GM23338 (cell line): ENCODE results near the gene APBA2. TPM values are rescaled to one million over a fixed set of nuclear protein-coding genes. Genes with fewer than 3 reads are reported as not detected.

Source experiments
- ATAC-seq: fragments of 200-7000 bp; cut with Tn5 transposase; 3 replicates; pipeline ENCODE4 v1.9.1; 2020
- DNase-seq: peaks from one replicate; pipeline ENCODE4 v3.0.0-alpha.2; 2015; ENCODE audit warnings: low spot score
- H2AFZ ChIP-seq: fragments of 200-600 bp; sonication (generic); 2 replicates; pipeline ENCODE4 v1.8.0; 2016; ENCODE audit warnings: antibody characterized with exemption, mild to moderate bottlenecking, moderate library complexity
- H3F3A ChIP-seq: fragments of 200-600 bp; sonication (generic); replicated peaks from 2 replicates; pipeline ENCODE4 v1.8.0; 2017; ENCODE audit warnings: antibody characterized with exemption, mixed run types, low read depth
- H3K27ac ChIP-seq: fragments of 200-600 bp; sonication (generic); 2 replicates; pipeline ENCODE4 v1.6.1; 2016; ENCODE audit warnings: low read depth
- H3K27me3 ChIP-seq: fragments of 200-600 bp; sonication (generic); 2 replicates; pipeline ENCODE4 v1.8.0; 2016; ENCODE audit warnings: mild to moderate bottlenecking, mixed run types, moderate library complexity; ENCODE audit not compliant: insufficient read depth
- H3K36me3 ChIP-seq: fragments of 200-600 bp; sonication (generic); 2 replicates; pipeline ENCODE4 v1.8.0; 2016; ENCODE audit warnings: mild to moderate bottlenecking; ENCODE audit not compliant: insufficient read depth
- H3K4me1 ChIP-seq: fragments of 200-600 bp; sonication (generic); 2 replicates; pipeline ENCODE4 v1.8.0; 2016; ENCODE audit warnings: mild to moderate bottlenecking, moderate library complexity; ENCODE audit not compliant: insufficient read depth
- H3K4me2 ChIP-seq: fragments of 200-600 bp; sonication (generic); 2 replicates; pipeline ENCODE4 v1.7.1; 2017; ENCODE audit warnings: mixed run types
- H3K4me3 ChIP-seq: fragments of 200-600 bp; sonication (generic); 2 replicates; pipeline ENCODE4 v1.6.1; 2016; ENCODE audit warnings: mixed run types
- H3K79me2 ChIP-seq: fragments of 200-600 bp; sonication (generic); replicated peaks from 2 replicates; pipeline ENCODE4 v1.8.0; 2017; ENCODE audit warnings: mild to moderate bottlenecking; ENCODE audit not compliant: insufficient read depth
- H3K9me2 ChIP-seq: fragments of 200-600 bp; sonication (generic); 2 replicates; pipeline ENCODE4 v1.8.0; 2017; ENCODE audit not compliant: insufficient read depth
- H4K20me1 ChIP-seq: fragments of 200-600 bp; sonication (generic); replicated peaks from 2 replicates; pipeline ENCODE4 v1.8.0; 2017; ENCODE audit warnings: mild to moderate bottlenecking; ENCODE audit not compliant: insufficient read depth
- H3K27ac Mint-ChIP-seq: 2 replicates; pipeline ENCODE4 v1.8.0; 2020; ENCODE audit warnings: inconsistent platforms, mild to moderate bottlenecking, moderate library complexity, mixed read lengths
- H3K27me3 Mint-ChIP-seq: 3 replicates; pipeline ENCODE4 v1.8.0; 2022; ENCODE audit warnings: low read depth, mild to moderate bottlenecking, moderate library complexity, mixed read lengths, inconsistent platforms; ENCODE audit not compliant: insufficient read depth, poor library complexity
- H3K36me3 Mint-ChIP-seq: 3 replicates; pipeline ENCODE4 v1.8.0; 2021; ENCODE audit warnings: low read depth, mild to moderate bottlenecking, inconsistent platforms, moderate library complexity, mixed read lengths
- H3K4me1 Mint-ChIP-seq: 3 replicates; pipeline ENCODE4 v1.8.0; 2020; ENCODE audit warnings: mild to moderate bottlenecking, inconsistent platforms, mixed read lengths
- H3K4me3 Mint-ChIP-seq: 3 replicates; pipeline ENCODE4 v1.8.0; 2021; ENCODE audit warnings: moderate library complexity, mild to moderate bottlenecking, inconsistent platforms, mixed read lengths
- H3K9me3 Mint-ChIP-seq: 3 replicates; pipeline ENCODE4 v1.8.0; 2020; ENCODE audit warnings: moderate library complexity, mild to moderate bottlenecking, inconsistent platforms, mixed read lengths
- ETS1 ChIP-seq: IDR thresholded peaks from 2 replicates; pipeline ENCODE4 v1.6.1; 2016; ENCODE audit warnings: antibody characterized with exemption
- EZH2 ChIP-seq: fragments of 200-600 bp; sonication (generic); IDR thresholded peaks from one replicate; pipeline ENCODE4 v1.8.0; 2017; ENCODE audit warnings: antibody characterized with exemption, mild to moderate bottlenecking, low read depth; ENCODE audit not compliant: unreplicated experiment
- EZH2phosphoT487 ChIP-seq: fragments of 200-600 bp; sonication (generic); IDR thresholded peaks from one replicate; pipeline ENCODE4 v1.8.1; 2018; ENCODE audit warnings: antibody characterized with exemption; ENCODE audit not compliant: unreplicated experiment
- JUNB ChIP-seq: IDR thresholded peaks from one replicate; pipeline ENCODE4 v1.6.1; 2016; ENCODE audit warnings: antibody characterized with exemption; ENCODE audit not compliant: unreplicated experiment
- NANOG ChIP-seq: IDR thresholded peaks from 2 replicates; pipeline ENCODE4 v1.6.1; 2016; ENCODE audit warnings: antibody characterized with exemption, borderline replicate concordance
- POLR2AphosphoS5 ChIP-seq: IDR thresholded peaks from 2 replicates; pipeline ENCODE4 v1.6.1; 2016; ENCODE audit warnings: antibody characterized with exemption, low read depth
- REST ChIP-seq: IDR thresholded peaks from one replicate; pipeline ENCODE4 v1.6.1; 2018; ENCODE audit warnings: antibody characterized with exemption; ENCODE audit not compliant: unreplicated experiment
- STAT1 ChIP-seq: IDR thresholded peaks from one replicate; pipeline ENCODE4 v1.6.1; 2016; ENCODE audit warnings: antibody characterized with exemption; ENCODE audit not compliant: unreplicated experiment
- ZNF114 ChIP-seq: fragments of 250-450 bp; sonication (Bioruptor Pico); IDR thresholded peaks from 2 replicates; pipeline ENCODE4 v1.5.0; 2020; ENCODE audit warnings: mild to moderate bottlenecking, moderate library complexity
- ZNF331 ChIP-seq: fragments of 250-450 bp; sonication (Bioruptor Pico); IDR thresholded peaks from 2 replicates; pipeline ENCODE4 v1.5.0; 2020; ENCODE audit warnings: low read depth, mild to moderate bottlenecking, moderate library complexity
- ZNF462 ChIP-seq: fragments of 250-450 bp; sonication (Bioruptor Pico); IDR thresholded peaks from 2 replicates; pipeline ENCODE4 v1.5.0; 2020; ENCODE audit warnings: mild to moderate bottlenecking, moderate library complexity
- polyA plus RNA-seq: library from polyadenylated mRNA; unstranded; fragments of >200 nt; fragmentation: Nextera tagmentation; extraction: Ambion mirVana; gene quantifications from 2 replicates; pipeline ENCODE4 v1.2.1, GENCODE V29; 2016
- total RNA-seq: library from RNA; depleted of rRNA; stranded (reverse); fragments of >200 nt; shearing (Covaris generic); gene quantifications from 2 replicates; pipeline ENCODE4 v1.2.3, GENCODE V29; 2014
- TF ChIP-seq, protein P1 (sequence below), 2 experiments: fragments of 200-600 bp in 1 of 2; sonication (generic) in 1 of 2; conservative IDR thresholded peaks; 2 replicates each; pipeline versions ENCODE4 v1.5.1 to v1.6.1; 2016 to 2017; ENCODE audit warnings: antibody characterized with exemption in 2 of 2, low read depth in 2 of 2, mild to moderate bottlenecking in 2 of 2, moderate library complexity in 1 of 2

APBA2 gene
- total and polyA plus RNA-seq, 2 experiments from 2014 or later, result 5.9 to 24.7 TPM

DNA sequence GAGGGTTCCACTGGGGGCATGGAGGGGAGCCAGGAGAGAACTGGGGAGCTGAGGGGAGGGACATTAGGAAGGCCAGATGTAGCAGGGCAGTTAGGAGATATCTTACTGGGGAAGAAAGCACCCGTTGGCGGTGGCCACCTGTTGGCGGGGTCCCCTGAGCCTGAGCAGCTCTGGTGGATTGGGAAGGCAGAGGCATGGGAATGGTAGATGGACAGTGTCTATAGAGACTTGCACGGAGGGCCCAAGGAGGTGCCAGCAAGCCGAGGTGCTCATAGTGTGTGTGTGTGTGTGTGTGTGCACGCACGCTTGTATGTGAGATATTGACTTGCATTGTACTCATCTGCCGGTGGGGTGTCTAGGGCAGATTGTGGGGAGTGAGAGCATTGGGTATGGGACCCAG is 179.0 kb downstream of the APBA2 start:
- DNase-seq, result no peak
- H3K27me3 ChIP-seq, result no peaks in the 10 kb centered on the region
- no peaks in the 10 kb centered on the region; the same call in 1 of the 2 replicates for H3K9me2 ChIP-seq
- H3K4me3 ChIP-seq, result no peak overlapping the region
- no peaks in the 10 kb centered on the region for H3F3A ChIP-seq
- no peak overlapping the region for H3K4me2 ChIP-seq
- Mint-ChIP-seq H3K4me1 (peaks cover 15% of the 10 kb centered on the region), H3K9me3 (peaks cover 11% of the 10 kb centered on the region), H3K36me3 (peaks cover 7% of the 10 kb centered on the region), H3K27ac (no peak overlapping the region), H3K4me3 (no peak overlapping the region), H3K27me3 (peaks cover 7% of the 10 kb centered on the region)
- H2AFZ ChIP-seq, result no peak overlapping the region
- ATAC-seq, result no peak
- TF ChIP-seq ZNF114 (CRISPR knock-in tag), result no peak
- no peak for TF ChIP-seq ZNF331 (CRISPR knock-in tag)
- no peak for TF ChIP-seq EZH2phosphoT487
- no peak for TF ChIP-seq JUNB
- TF ChIP-seq STAT1, result no peak
- no peak for TF ChIP-seq ZNF462 (CRISPR knock-in tag)
- no peak for TF ChIP-seq POLR2AphosphoS5
- TF ChIP-seq REST, result no peak
- TF ChIP-seq ETS1, result no peak
- TF ChIP-seq, protein P1, sequence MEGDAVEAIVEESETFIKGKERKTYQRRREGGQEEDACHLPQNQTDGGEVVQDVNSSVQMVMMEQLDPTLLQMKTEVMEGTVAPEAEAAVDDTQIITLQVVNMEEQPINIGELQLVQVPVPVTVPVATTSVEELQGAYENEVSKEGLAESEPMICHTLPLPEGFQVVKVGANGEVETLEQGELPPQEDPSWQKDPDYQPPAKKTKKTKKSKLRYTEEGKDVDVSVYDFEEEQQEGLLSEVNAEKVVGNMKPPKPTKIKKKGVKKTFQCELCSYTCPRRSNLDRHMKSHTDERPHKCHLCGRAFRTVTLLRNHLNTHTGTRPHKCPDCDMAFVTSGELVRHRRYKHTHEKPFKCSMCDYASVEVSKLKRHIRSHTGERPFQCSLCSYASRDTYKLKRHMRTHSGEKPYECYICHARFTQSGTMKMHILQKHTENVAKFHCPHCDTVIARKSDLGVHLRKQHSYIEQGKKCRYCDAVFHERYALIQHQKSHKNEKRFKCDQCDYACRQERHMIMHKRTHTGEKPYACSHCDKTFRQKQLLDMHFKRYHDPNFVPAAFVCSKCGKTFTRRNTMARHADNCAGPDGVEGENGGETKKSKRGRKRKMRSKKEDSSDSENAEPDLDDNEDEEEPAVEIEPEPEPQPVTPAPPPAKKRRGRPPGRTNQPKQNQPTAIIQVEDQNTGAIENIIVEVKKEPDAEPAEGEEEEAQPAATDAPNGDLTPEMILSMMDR (conservative IDR thresholded peaks at IDR 0.05; ENCODE audit: low read depth in 2 of 2), result no peak
- no peak for TF ChIP-seq NANOG
- TF ChIP-seq EZH2, result no peak
- H3K27ac ChIP-seq, result no peak overlapping the region
- no peaks in the 10 kb centered on the region for H4K20me1 ChIP-seq
- H3K36me3 ChIP-seq, result no peaks in the 10 kb centered on the region
- no peaks in the 10 kb centered on the region; the same call in 1 of the 2 replicates for H3K4me1 ChIP-seq
- no peaks in the 10 kb centered on the region for H3K79me2 ChIP-seq
